ENCODE results near the gene SSTR5. TPM values are rescaled to one million over a fixed set of nuclear protein-coding genes. Genes with fewer than 3 reads are reported as not detected.

Gene SSTR5
- total RNA-seq, 1 donor, result not detected

DNA sequence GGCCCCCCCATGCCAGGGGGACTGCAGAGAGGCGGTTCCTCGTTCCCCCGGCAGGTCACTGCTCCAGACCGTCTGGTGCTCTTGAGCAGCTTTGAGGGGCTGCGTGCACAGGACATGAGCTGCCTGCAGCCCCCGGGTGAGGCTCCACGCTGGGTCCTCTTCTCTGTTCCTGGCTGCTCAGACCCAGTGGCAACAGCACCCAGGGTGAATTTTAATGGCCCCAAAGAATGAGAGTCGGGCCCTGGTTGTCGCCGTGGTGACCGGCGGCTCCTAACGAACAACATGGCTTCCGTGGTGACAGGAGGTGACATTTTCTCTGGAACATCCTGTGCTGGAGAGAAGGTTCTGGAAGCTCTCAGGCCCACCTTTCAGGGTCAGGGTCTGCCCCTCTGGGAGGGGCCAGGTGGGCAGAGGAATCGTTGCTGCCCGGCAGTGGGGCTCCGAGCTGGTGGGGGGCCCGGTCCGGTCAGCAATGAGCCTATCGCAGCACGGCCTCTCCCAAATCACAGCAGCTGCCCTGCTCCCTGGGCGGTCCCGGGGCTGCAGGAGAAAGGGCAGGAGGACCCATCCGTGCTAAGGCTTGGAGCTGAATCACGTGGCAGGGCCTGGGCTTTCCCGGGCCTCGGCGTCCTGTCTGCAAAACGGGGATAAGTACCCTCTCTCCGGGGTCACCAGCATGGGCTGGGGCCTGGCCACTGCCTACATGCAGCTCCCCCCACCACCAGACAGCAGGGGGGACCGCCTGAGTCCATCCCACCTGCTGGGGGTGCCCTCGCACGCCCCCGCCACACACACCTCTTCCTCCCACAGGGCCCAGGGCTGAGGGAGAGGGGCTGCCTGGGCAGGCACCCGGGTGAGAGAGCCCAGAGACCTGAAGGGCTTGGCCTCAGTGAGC is 26.9 kb downstream of the SSTR5 start:
- H3K4me3 ChIP-seq (ENCODE audit: low read depth, low read length), result no peak overlapping the region
- TF ChIP-seq, protein P1, sequence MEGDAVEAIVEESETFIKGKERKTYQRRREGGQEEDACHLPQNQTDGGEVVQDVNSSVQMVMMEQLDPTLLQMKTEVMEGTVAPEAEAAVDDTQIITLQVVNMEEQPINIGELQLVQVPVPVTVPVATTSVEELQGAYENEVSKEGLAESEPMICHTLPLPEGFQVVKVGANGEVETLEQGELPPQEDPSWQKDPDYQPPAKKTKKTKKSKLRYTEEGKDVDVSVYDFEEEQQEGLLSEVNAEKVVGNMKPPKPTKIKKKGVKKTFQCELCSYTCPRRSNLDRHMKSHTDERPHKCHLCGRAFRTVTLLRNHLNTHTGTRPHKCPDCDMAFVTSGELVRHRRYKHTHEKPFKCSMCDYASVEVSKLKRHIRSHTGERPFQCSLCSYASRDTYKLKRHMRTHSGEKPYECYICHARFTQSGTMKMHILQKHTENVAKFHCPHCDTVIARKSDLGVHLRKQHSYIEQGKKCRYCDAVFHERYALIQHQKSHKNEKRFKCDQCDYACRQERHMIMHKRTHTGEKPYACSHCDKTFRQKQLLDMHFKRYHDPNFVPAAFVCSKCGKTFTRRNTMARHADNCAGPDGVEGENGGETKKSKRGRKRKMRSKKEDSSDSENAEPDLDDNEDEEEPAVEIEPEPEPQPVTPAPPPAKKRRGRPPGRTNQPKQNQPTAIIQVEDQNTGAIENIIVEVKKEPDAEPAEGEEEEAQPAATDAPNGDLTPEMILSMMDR (IDR thresholded peaks at IDR 0.05; ENCODE audit: insufficient read depth, low read length), result no peak
- DNase-seq (ENCODE audit: low read depth), result no peak

DNA sequence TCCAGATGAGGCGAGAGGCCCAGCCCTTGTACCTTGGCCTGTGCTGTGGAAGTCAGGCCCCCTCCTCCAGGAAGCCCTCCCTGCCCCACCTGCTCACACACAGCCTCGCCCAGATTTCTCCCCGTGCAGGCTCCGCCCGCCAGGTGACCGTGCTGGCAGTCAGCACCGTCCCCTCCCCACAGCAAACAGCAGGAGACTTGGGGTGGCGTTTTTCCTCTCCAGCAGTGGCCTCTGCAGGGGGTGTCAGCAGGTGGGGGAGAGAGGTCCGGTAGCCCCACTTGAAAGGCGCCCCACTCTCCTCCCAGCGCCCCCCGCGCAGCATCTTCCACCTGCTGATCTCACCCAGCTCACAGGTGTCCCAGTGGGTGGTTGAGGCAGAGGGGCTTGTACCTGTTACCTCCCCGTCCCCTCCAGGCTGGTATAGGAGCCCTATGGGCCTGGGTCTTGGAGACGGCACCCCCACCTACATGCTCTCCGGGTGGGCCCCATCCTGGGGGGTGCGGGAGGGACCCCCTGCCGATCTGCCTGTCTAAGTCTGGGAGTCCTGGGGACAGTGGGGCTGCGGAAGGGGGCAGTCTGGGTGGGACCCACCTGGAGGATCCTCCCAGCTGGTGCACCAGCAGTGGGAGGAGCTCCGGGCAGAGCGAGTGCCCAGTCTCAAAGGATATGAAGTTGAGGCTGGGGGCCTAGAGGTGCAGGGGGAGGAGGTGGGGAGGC is 27.7 kb downstream of the SSTR5 start:
- DNase-seq (ENCODE audit: low read depth), result no peak
- TF ChIP-seq, protein P1 (IDR thresholded peaks at IDR 0.05; ENCODE audit: insufficient read depth, low read length), result no peak
- no peak overlapping the region for H3K4me3 ChIP-seq (ENCODE audit: low read depth, low read length)

GRCh38 chr16:1101133-1101532 is 28.6 kb downstream of the SSTR5 start:
- no peak for DNase-seq (ENCODE audit: low read depth)
- TF ChIP-seq, protein P1 (IDR thresholded peaks at IDR 0.05; ENCODE audit: insufficient read depth, low read length), result no peak
- no peak overlapping the region for H3K4me3 ChIP-seq (ENCODE audit: low read depth, low read length)

GRCh38 chr16:1101573-1102332 is 29.2 kb downstream of the SSTR5 start:
- TF ChIP-seq, protein P1 (IDR thresholded peaks at IDR 0.05; ENCODE audit: insufficient read depth, low read length), result no peak
- no peak for DNase-seq (ENCODE audit: low read depth)
- H3K4me3 ChIP-seq (ENCODE audit: low read depth, low read length), result no peak overlapping the region

DNA sequence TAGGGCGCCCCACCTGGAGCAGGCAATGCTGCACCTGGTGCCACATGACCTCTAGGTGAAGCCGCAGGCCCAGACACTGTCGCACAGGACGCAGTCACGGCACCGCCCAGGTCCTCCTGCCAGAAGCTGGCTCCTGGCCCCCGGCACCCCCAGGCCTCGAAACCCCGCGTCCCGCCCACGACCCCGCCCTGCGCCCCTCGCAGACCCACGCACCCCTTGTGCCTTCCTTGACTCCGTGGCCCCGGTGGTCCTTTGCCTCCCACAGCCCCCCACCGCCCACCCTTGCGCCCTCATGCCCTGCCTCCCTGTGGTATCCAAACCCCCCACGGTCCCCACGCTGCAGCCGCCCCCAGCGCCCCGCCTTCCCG is 29.8 kb downstream of the SSTR5 start:
- H3K4me3 ChIP-seq (ENCODE audit: low read depth, low read length), result no peak overlapping the region
- DNase-seq (ENCODE audit: low read depth), result no peak
- TF ChIP-seq, protein P1 (IDR thresholded peaks at IDR 0.05; ENCODE audit: insufficient read depth, low read length), result no peak

DNA sequence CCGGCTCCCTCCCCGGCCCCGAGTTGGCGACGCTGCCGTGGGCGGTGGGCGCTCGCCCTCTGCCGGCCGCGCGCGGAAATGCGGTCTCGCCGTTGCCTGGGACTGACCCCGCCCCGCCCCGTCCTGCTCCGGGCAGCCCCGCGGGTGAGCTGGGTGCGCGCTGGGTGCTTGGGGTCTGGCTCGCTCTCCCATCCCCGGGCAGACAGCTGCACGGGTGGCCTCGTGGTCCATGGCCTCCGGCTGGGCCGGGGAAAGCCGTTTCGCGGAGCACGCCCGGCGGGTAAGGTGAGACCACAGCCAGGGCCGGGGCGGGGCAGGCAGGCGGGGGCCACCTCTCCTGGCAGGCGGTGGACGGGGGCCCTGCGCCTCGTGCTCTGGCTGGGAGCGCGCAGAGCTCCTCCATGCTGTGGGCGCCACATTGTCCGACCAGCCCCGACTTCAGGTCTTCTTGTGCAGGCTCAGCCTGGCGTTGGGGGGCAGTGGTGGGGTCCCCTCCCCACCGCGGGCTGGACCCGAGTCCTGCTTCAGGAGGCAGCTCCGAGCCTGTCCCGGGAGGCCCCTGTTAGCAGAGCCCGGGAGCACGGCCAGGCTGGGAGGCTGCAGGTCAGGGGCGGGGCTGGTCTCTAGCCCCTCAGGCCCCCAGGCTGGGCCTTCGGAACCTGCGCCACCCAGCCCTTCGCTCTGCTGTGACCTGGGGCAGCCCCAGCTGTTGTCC is 30.5 kb downstream of the SSTR5 start:
- no peak for DNase-seq (ENCODE audit: low read depth)
- no peak overlapping the region for H3K4me3 ChIP-seq (ENCODE audit: low read depth, low read length)
- TF ChIP-seq, protein P1 (IDR thresholded peaks at IDR 0.05; ENCODE audit: insufficient read depth, low read length), result peak; percentile 55

Measured in fibroblast of the aortic adventitia (primary cell).